SK-N-SH (cell line): Measurements from ENCODE around the gene ATP8B3. TPM values are rescaled to one million over a fixed set of nuclear protein-coding genes. Genes with fewer than 3 reads are reported as not detected.

ENCODE experiments used
- CTCF ChIA-PET: fragments of 300-600, 350-600 bp; formaldehyde crosslinking; extraction: SDS; loops from one replicate; lab custom pipeline; 2021; lab: Yijun Ruan, JAX
- POLR2A ChIA-PET: fragments of 350-600 bp; sonication (Branson Sonifier 250); formaldehyde crosslinking; extraction: SDS; loops from one replicate; lab custom pipeline; 2020; ENCODE audit warnings: antibody characterized with exemption, inconsistent platforms; lab: Yijun Ruan, JAX
- DNase-seq: peaks from one replicate; pipeline ENCODE4 v3.0.0; 2012
- H2AFZ ChIP-seq: fragments of 200-600 bp; sonication (generic); 2 replicates; pipeline ENCODE4 v1.8.1; 2016; ENCODE audit warnings: antibody characterized with exemption, mild to moderate bottlenecking, low read depth
- H3F3A ChIP-seq: fragments of 200-600 bp; sonication (generic); replicated peaks from 2 replicates; pipeline ENCODE3; 2016; ENCODE audit warnings: antibody characterized with exemption, mild to moderate bottlenecking; ENCODE audit not compliant: insufficient read depth
- H3K27ac ChIP-seq, 2 experiments: fragments of 200-500 bp in 1 of 2; fragments of 200-600 bp in 1 of 2; sonication (Bioruptor generic) in 1 of 2; sonication (generic), shearing (Covaris generic) in 1 of 2; 2 replicates each; pipeline versions ENCODE4 v1.5.1 to v1.6.1; 2014 to 2016; ENCODE audit warnings: low read depth in 2 of 2, inconsistent platforms in 1 of 2, low read length in 1 of 2, mild to moderate bottlenecking in 1 of 2, mixed read lengths in 1 of 2
- H3K27me3 ChIP-seq: fragments of 200-600 bp; sonication (generic), shearing (Covaris generic); 2 replicates; pipeline ENCODE4 v1.6.1; 2016; ENCODE audit warnings: mixed run types; ENCODE audit not compliant: insufficient read depth
- H3K36me3 ChIP-seq, 2 experiments: fragments of 200-500 bp in 1 of 2; fragments of 200-600 bp in 1 of 2; sonication (Bioruptor generic) in 1 of 2; sonication (generic) in 1 of 2; replicated peaks in 1 of 2; 2 replicates each; pipeline versions ENCODE3 to v1.5.1; 2014 to 2016; ENCODE audit warnings: low read length in 1 of 2, mild to moderate bottlenecking in 1 of 2; ENCODE audit not compliant: insufficient read depth in 2 of 2, control insufficient read depth in 1 of 2
- H3K4me1 ChIP-seq, 2 experiments: fragments of 200-500 bp in 1 of 2; fragments of 200-600 bp in 1 of 2; sonication (Bioruptor generic) in 1 of 2; sonication (generic), shearing (Covaris generic) in 1 of 2; 2 replicates each; pipeline versions ENCODE4 v1.5.1 to v1.6.1; 2014 to 2016; ENCODE audit warnings: low read depth in 1 of 2, low read length in 1 of 2, mixed run types in 1 of 2; ENCODE audit not compliant: insufficient read depth in 2 of 2, control insufficient read depth in 1 of 2
- H3K4me2 ChIP-seq: fragments of 200-600 bp; sonication (generic), shearing (Covaris generic); 2 replicates; pipeline ENCODE4 v1.6.1; 2017; ENCODE audit warnings: mixed run types
- H3K4me3 ChIP-seq, 2 experiments: fragments of 200-500 bp in 1 of 2; fragments of 200-600 bp in 1 of 2; sonication (Bioruptor generic) in 1 of 2; sonication (generic), shearing (Covaris generic) in 1 of 2; 2 replicates each; pipeline versions ENCODE4 v1.5.1 to v1.8.1; 2014 to 2016; ENCODE audit warnings: low read depth in 2 of 2, inconsistent platforms in 1 of 2, low read length in 1 of 2, mild to moderate bottlenecking in 1 of 2, mixed read lengths in 1 of 2, moderate library complexity in 1 of 2
- H3K79me2 ChIP-seq: fragments of 200-600 bp; sonication (generic); 2 replicates; pipeline ENCODE4 v1.8.1; 2017; ENCODE audit warnings: mild to moderate bottlenecking; ENCODE audit not compliant: insufficient read depth
- H3K9ac ChIP-seq: fragments of 200-600 bp; sonication (generic); 2 replicates; pipeline ENCODE4 v1.6.1; 2017; ENCODE audit warnings: mixed run types
- H3K9me2 ChIP-seq: fragments of 200-600 bp; sonication (generic); 2 replicates; pipeline ENCODE4 v1.6.1; 2017; ENCODE audit warnings: mixed run types
- H3K9me3 ChIP-seq: fragments of 200-600 bp; sonication (generic); 2 replicates; pipeline ENCODE4 v1.6.1; 2017; ENCODE audit warnings: mixed run types, mild to moderate bottlenecking, moderate library complexity
- H4K20me1 ChIP-seq: fragments of 200-600 bp; sonication (generic); 2 replicates; pipeline ENCODE4 v1.6.1; 2017; ENCODE audit warnings: mild to moderate bottlenecking, mixed run types; ENCODE audit not compliant: insufficient read depth
- EZH2phosphoT487 ChIP-seq: fragments of 200-600 bp; sonication (generic); IDR thresholded peaks from 2 replicates; pipeline ENCODE4 v1.6.1; 2017; ENCODE audit warnings: low read depth, mixed run types, mild to moderate bottlenecking, antibody characterized with exemption, moderate library complexity, borderline replicate concordance
- FOSL2 ChIP-seq: IDR thresholded peaks from 2 replicates; pipeline ENCODE4 v1.4.0; 2012; ENCODE audit warnings: low read depth, mild to moderate bottlenecking, moderate library complexity, borderline replicate concordance
- NRF1 ChIP-seq: IDR thresholded peaks from 2 replicates; pipeline ENCODE4 v1.6.1; 2012; ENCODE audit warnings: low read depth, mild to moderate bottlenecking, low read length
- POLR2AphosphoS5 ChIP-seq: IDR thresholded peaks from 2 replicates; pipeline ENCODE4 v1.6.1; 2012; ENCODE audit warnings: low read depth, low read length
- RCOR1 ChIP-seq: fragments of 150-350 bp; IDR thresholded peaks from 2 replicates; pipeline ENCODE4 v1.6.1; 2017; ENCODE audit warnings: antibody characterized with exemption, low read length
- USF2 ChIP-seq: fragments of 150-350 bp; IDR thresholded peaks from 2 replicates; pipeline ENCODE4 v1.6.1; 2017; ENCODE audit warnings: antibody characterized with exemption, low read length, low read depth, borderline replicate concordance
- ZBTB33 ChIP-seq: IDR thresholded peaks from 2 replicates; pipeline ENCODE4 v1.4.0; 2012; ENCODE audit warnings: low read depth, borderline replicate concordance
- WGBS: methylation state at CpG from one replicate; pipeline ENCODE4 v1.1.6; 2017; ENCODE audit warnings: low lambda C conversion rate; 5-methylcytosine and 5-hydroxymethylcytosine counted together
- polyA plus RNA-seq, 3 experiments: library from polyadenylated mRNA; depleted of rRNA; stranded (reverse); fragments of >200 nt; gene quantifications; 2 replicates each; pipeline ENCODE4 v1.2.3, GENCODE V29; 2012

Gene ATP8B3
- polyA plus RNA-seq, 1 of the 3 experiments (the other 2 are of a cell fraction): 8.0 TPM

GRCh38 chr19:1805401-1806183 lies 6.5 kb downstream of the ATP8B3 start:
- H3K27me3 ChIP-seq: no peaks in the 10 kb centered on the region
- no peaks in the 10 kb centered on the region for H3K9me3 ChIP-seq
- DNase-seq: no peak
- TF ChIP-seq POLR2AphosphoS5 (no peak), FOSL2 (no peak), ZBTB33 (no peak), RCOR1 (no peak), USF2 (no peak), NRF1 (no peak)
- H3K9ac ChIP-seq: no peak overlapping the region
- no peak overlapping the region for H3K4me3 ChIP-seq
- no peaks in the 10 kb centered on the region for H3K4me1 ChIP-seq
- no peaks in the 10 kb centered on the region for H4K20me1 ChIP-seq
- whole genome bisulfite sequencing: 79% methylated on average over 7 of the region's 24 CpGs
- no peak overlapping the region for H3K27ac ChIP-seq
- H2AFZ ChIP-seq: no peak overlapping the region
- ChIA-PET POLR2A (no interaction called here), CTCF (interaction anchor here (1.5 to 3.4 kb wide), 3 partner anchors 17 to 20 kb away, joined by 3 to 14 read pairs (median 6); no protein-coding TSS in a partner anchor)
- no peaks in the 10 kb centered on the region for H3K36me3 ChIP-seq
- no peaks in the 10 kb centered on the region for H3K79me2 ChIP-seq
- H3F3A ChIP-seq: no peaks in the 10 kb centered on the region
- no peaks in the 10 kb centered on the region for H3K9me2 ChIP-seq
- H3K4me2 ChIP-seq: no peak overlapping the region

- Histone ChIP-seq H3K79me2 (no peaks in the 10 kb centered on the region), H2AFZ (no peak overlapping the region), H4K20me1 (no peaks in the 10 kb centered on the region), H3K4me2 (no peak overlapping the region), H3K4me3 (no peak overlapping the region), H3K9ac (no peak overlapping the region), H3K9me3 (no peaks in the 10 kb centered on the region), H3K27me3 (no peaks in the 10 kb centered on the region), H3F3A (no peaks in the 10 kb centered on the region), H3K4me1 (no peaks in the 10 kb centered on the region; a peak in 1 of 4 replicates), H3K27ac (no peak overlapping the region), H3K9me2 (no peaks in the 10 kb centered on the region), H3K36me3 (no peaks in the 10 kb centered on the region)
- POLR2A ChIA-PET: no interaction called here
- 93% methylated on average over 6 of the region's 6 CpGs for WGBS
- CTCF ChIA-PET: interaction anchor here (1.5 kb wide), 1 partner anchor 20 kb away, joined by 3 read pairs; no protein-coding TSS in a partner anchor
- TF ChIP-seq RCOR1: no peak
- no peak for TF ChIP-seq EZH2phosphoT487
- no peak for DNase-seq
These were observed 7.2 kb downstream of the ATP8B3 start for GRCh38 chr19:1804858-1805257.
